Measurements from ENCODE around the gene SPTLC1.
A peak's percentile ranks its signal among the peaks of the same experiment; 100 is the strongest.
"Not testable (repeated sequence)": the region's sequence is repeated elsewhere in the genome, so short reads cannot be mapped to it uniquely, and the experiment has no call there.

Gene SPTLC1

GRCh38 chr9:92147030-92147851 is 32.0 kb upstream of the SPTLC1 start:
- no peak for TF ChIP-seq CTCF (IDR thresholded peaks at IDR 0.05; ENCODE audit: insufficient read depth, low read depth, low read length, missing control alignments)
- peak; percentile 89 for DNase-seq (ENCODE audit: low read depth)
- peak overlapping the region; percentile 21 for H3K4me3 ChIP-seq (ENCODE audit: low read length)

GRCh38 chr9:92146610-92147009 is 31.4 kb upstream of the SPTLC1 start:
- no peak overlapping the region for H3K4me3 ChIP-seq (ENCODE audit: low read length)
- no peak for DNase-seq (ENCODE audit: low read depth)
- TF ChIP-seq CTCF (IDR thresholded peaks at IDR 0.05; ENCODE audit: insufficient read depth, low read depth, low read length, missing control alignments), result no peak

- DNase-seq (ENCODE audit: low read depth); H3K4me3 ChIP-seq (ENCODE audit: low read length): not testable (repeated sequence)
Observed at GRCh38 chr9:92145784-92146183, 30.6 kb upstream of the SPTLC1 start.

- no peak overlapping the region for H3K4me3 ChIP-seq (ENCODE audit: low read length)
- DNase-seq (ENCODE audit: low read depth), result no peak
- no peak for TF ChIP-seq CTCF (IDR thresholded peaks at IDR 0.05; ENCODE audit: insufficient read depth, low read depth, low read length, missing control alignments)
Observed at GRCh38 chr9:92142329-92142728, 27.1 kb upstream of the SPTLC1 start.

GRCh38 chr9:92141144-92142129 is 26.2 kb upstream of the SPTLC1 start:
- peak overlapping the region; percentile 37 for H3K4me3 ChIP-seq (ENCODE audit: low read length)
- peak; percentile 34 for DNase-seq (ENCODE audit: low read depth)

GRCh38 chr9:92140754-92141143 is 25.5 kb upstream of the SPTLC1 start:
- no peak for DNase-seq (ENCODE audit: low read depth)
- TF ChIP-seq CTCF (IDR thresholded peaks at IDR 0.05; ENCODE audit: insufficient read depth, low read depth, low read length, missing control alignments), result no peak
- H3K4me3 ChIP-seq (ENCODE audit: low read length), result peak overlapping the region; percentile 37

More at GRCh38 chr9:92141144-92142129, 26.2 kb upstream of the SPTLC1 start:
- no peak for TF ChIP-seq CTCF (IDR thresholded peaks at IDR 0.05; ENCODE audit: insufficient read depth, low read depth, low read length, missing control alignments)

GRCh38 chr9:92140074-92140753 is 25.0 kb upstream of the SPTLC1 start:
- TF ChIP-seq CTCF (IDR thresholded peaks at IDR 0.05; ENCODE audit: insufficient read depth, low read depth, low read length, missing control alignments), result peak; percentile 94
- peak; percentile 65 for DNase-seq (ENCODE audit: low read depth)
- H3K4me3 ChIP-seq (ENCODE audit: low read length), result no peak overlapping the region

All from epithelial cell of esophagus (primary cell).